Ovary (tissue), 3 donors: Measurements from ENCODE around the gene PYY.

ENCODE experiments used
- EP300 ChIP-seq: sonication (generic); formaldehyde crosslinking; IDR thresholded peaks from one replicate; pipeline ENCODE4 v1.6.1; 2017; ENCODE audit warnings: antibody characterized with exemption
- POLR2A ChIP-seq: fragments of 450-650 bp; IDR thresholded peaks from one replicate; pipeline ENCODE4 v1.6.1; 2017; ENCODE audit warnings: antibody characterized with exemption, mild to moderate bottlenecking, moderate library complexity
- TF ChIP-seq, protein P1 (sequence below), 3 donors: fragments of 450-650 bp in 2 of 3; fragments of 200-600 bp in 1 of 3; IDR thresholded peaks; one replicate each; pipeline versions ENCODE4 v1.5.1 to v1.8.0; 2016 to 2022; ENCODE audit warnings: antibody characterized with exemption in 3 of 3, mild to moderate bottlenecking in 1 of 3
- donor health status: DM: no; HTN: no; CAD: no.

DNA sequence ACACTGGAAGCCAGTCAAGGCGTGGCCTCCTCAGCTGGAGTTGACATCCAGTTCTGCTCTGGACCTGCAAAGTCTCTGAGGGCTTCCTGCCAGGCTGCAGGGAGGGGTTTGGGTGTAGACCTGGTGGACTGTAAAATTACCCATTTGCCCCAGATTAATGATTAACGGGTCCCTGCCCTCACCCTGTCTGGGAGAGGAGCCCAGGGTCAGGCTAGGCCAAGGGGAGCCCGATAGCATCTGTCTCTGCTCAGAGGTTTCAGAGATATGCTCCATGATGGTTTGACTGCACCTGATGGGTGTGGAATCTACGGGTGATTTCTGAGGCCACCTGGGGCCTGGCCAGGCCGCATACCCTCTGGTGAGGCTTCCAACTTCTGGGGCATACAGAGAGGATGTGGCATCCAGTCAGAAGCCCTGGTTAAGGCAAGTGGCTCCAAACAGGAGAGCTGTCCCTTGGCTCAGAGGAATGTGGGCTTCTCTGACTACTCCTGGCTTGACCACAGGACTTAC, 22.6 kb downstream of the PYY start:
- TF ChIP-seq, protein P1, sequence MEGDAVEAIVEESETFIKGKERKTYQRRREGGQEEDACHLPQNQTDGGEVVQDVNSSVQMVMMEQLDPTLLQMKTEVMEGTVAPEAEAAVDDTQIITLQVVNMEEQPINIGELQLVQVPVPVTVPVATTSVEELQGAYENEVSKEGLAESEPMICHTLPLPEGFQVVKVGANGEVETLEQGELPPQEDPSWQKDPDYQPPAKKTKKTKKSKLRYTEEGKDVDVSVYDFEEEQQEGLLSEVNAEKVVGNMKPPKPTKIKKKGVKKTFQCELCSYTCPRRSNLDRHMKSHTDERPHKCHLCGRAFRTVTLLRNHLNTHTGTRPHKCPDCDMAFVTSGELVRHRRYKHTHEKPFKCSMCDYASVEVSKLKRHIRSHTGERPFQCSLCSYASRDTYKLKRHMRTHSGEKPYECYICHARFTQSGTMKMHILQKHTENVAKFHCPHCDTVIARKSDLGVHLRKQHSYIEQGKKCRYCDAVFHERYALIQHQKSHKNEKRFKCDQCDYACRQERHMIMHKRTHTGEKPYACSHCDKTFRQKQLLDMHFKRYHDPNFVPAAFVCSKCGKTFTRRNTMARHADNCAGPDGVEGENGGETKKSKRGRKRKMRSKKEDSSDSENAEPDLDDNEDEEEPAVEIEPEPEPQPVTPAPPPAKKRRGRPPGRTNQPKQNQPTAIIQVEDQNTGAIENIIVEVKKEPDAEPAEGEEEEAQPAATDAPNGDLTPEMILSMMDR (IDR thresholded peaks at IDR 0.05) = no peak
- TF ChIP-seq POLR2A (no peak), EP300 (no peak)
